HG03108 (cell line): ENCODE measurements around the gene CADM2.

Experiments
- ATAC-seq: cut with Tn5 transposase; IDR thresholded peaks from one replicate; pipeline ENCODE4 v1.9.1; 2021; ENCODE audit warnings: moderate library complexity; ENCODE audit not compliant: unreplicated experiment

The CADM2 gene

DNA sequence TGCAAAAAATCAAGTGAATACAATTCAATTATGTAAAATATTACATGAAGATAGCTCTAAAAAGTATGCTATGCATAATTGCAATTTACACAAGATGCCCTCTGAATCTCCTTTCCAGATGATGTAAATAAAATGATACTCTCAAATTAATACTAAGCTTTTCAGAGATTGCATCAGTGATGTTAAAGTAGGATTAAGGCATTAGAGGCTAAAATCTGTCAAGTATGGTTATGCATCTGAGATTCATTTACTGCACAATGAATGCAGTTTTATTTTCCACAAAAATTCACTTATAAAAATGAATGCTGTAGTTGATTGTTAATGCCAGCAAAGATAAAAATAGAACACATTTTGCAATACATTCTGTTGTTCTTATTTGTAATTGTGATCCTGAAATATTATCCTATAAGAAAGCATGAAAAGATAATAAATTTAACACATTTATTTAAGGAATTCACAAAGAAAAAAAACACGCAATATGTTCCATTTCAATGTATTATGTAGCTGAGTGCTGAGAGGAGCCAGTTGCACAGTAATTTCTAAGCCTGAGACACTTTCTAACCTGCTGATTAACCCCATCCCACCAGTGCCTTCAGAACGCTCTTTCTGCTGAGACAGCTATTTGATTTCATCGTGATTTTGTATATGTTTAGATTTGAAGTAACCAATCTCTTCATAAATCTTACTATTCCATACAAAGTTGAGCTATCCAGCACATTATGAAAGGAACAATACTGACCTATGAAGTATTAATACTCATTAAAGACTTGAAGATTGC is 224.4 kb downstream of the CADM2 start:
- no peak for ATAC-seq

DNA sequence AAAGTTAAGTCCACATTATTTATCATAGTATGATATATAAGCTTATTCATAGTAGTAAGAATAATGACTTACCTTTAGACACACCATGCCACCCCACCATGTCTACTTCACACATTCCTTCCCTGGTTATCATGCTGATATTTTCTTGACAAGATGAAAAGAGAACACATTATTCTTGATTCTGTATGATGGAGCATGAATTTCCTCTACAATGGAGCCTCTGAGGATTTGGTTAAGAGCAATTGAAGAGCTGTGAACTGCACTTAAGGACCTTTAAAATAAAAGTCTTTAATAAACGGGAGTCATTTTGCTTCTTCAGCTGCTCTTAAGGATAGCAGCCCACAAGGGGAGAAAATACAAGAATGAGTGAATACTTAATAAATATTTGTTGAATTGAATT is 226.7 kb downstream of the CADM2 start:
- no peak for ATAC-seq

- ATAC-seq = no peak
Measured at GRCh38 chr3:85189731-85190130, 230.9 kb downstream of the CADM2 start.

- ATAC-seq = no peak
Measured at GRCh38 chr3:85193565-85193964, 234.8 kb downstream of the CADM2 start.

GRCh38 chr3:85208650-85209049 is 249.9 kb downstream of the CADM2 start:
- no peak for ATAC-seq

- ATAC-seq = no peak
Measured at GRCh38 chr3:85210540-85210939, 251.8 kb downstream of the CADM2 start.

GRCh38 chr3:85228966-85229365 is 270.2 kb downstream of the CADM2 start:
- ATAC-seq = no peak

GRCh38 chr3:85244091-85244490 is 285.3 kb downstream of the CADM2 start:
- no peak for ATAC-seq

DNA sequence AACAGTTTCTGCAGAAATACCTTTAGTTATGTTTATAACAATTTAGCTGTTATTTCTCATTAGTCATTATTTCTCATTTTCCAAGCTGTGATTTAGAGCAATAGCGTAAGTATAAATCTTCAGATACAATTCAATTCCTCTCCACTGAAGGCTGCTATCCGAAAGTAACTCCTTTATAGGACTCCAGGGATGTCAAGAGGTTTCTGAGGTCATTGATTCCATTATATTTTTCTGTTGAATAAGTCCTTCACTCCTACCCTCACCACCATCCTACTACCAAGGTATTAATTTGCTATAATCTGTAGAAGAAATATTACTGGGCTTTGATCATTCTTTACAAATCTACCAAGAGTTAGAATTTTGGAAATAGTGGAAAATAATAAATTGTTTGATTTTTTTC is 285.7 kb downstream of the CADM2 start:
- no peak for ATAC-seq

- no peak for ATAC-seq
Measured at GRCh38 chr3:85251766-85252165, 293.0 kb downstream of the CADM2 start.

- ATAC-seq = no peak
Measured at GRCh38 chr3:85252686-85253085, 293.9 kb downstream of the CADM2 start.

DNA sequence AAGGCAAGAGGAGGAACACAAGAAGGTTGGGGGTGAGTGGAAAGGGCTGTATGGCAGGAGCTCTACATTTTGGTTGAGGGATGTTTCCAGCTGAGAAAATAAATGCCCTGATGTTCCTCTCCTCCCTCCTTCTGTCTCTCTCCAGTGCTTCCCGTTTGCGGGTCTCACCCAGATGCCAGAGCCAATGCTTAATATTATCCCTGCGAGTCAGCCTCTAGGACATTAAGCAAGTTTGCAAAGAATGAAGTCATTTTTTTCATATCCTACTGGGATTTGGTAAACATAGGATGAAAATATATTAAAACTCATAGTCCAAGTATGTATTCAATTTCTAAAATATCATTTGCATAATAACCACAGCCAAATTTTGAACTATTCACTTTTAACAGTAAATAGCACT is 295.9 kb downstream of the CADM2 start:
- no peak for ATAC-seq

DNA sequence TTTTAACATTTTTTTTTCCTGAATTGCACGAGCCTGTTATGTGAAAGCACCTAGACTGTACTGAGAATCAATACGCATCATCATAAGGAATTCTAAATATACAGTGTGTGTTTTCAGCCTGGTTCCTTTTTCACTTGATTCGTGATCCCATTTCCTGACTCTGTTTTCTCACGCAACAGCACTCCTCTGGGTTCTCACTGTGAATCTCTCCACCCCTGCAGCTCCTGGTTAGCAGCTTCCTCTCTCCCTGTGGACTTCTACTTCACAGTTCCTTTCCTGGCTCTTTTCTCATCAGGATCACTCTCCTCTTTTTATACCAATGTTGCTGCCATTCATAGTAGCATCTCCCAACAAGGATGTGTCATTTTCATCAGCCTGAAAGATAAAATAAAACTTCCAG is 297.2 kb downstream of the CADM2 start:
- ATAC-seq = no peak

- no peak for ATAC-seq
Measured at GRCh38 chr3:85258326-85258725, 299.5 kb downstream of the CADM2 start.

DNA sequence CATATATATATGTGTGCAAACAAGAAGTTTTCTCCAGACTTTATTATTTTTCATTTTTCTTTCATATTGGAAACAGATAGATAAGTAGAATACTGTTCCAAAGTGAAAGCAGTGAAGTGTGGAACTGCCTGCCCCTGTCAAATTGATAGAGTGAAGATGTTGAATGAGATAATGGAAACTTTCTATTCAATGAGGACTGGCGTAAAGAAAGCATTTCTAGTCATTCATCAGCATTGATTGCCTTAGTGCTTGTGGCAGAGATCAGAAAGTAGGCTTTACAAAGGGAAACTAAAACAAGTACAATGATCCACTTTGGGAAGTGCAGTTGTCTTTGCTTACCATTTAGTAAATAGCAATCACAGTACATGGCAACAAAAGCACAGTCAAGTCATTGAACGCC is 300.0 kb downstream of the CADM2 start:
- no peak for ATAC-seq

- ATAC-seq = no peak
Measured at GRCh38 chr3:85259748-85260147, 301.0 kb downstream of the CADM2 start.

DNA sequence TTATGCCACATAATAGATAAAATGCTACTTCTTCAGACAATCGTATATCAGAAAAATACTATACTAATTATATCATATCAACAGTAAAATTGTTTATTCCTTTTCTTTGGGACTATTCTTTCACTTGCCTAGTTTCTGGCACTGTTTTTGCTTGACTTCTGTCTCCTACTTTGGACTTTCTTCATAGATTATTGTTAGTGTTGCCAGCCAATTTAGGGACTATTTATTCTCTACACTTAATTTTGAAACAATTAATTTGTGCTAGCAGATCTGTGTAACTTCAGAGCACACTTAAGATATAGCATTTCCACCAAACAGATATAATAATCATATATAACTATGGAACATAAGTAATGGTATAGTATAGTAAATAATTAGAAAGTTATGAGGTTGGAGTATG is 305.6 kb downstream of the CADM2 start:
- no peak for ATAC-seq

DNA sequence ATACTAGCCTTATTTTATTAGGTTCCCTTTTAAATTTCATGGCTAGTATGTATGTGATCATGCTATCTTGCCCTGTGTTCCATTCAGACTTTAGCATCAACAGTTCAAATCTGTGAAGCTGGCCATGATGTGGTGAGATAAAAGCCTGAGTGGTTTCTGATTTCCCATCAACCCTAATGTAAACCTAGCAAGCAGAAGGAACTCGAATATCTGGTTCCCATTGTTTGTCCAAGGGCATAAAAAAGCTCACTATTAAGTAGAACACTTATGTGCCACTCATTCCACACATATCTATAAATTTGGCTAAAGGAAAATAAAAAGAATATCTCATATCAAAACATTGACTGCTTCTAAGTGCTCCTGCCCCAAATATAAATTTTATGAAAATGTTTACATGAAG is 311.7 kb downstream of the CADM2 start:
- no peak for ATAC-seq

- no peak for ATAC-seq
Measured at GRCh38 chr3:85271911-85272310, 313.1 kb downstream of the CADM2 start.

DNA sequence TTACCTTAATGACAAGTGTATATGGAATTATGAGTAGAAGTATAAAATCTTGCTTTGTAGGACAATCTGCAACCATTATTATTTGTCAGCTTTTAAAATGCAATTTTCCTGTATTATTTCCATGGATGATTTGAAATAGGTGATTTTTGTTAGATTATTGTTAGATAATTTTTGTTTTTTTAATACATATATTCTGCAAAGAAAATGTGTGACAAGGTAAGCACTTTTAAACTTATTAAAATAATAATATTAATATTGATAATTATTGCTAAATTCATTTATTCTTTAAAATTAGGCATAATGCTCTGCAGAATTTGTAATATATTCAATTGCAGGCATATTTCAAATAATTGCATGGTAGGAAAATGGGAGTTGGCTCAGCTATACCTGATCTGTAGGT is 329.5 kb downstream of the CADM2 start:
- ATAC-seq = no peak

GRCh38 chr3:85297291-85297690 is 338.5 kb downstream of the CADM2 start:
- no peak for ATAC-seq

- ATAC-seq = no peak
Measured at GRCh38 chr3:85298032-85298431, 339.2 kb downstream of the CADM2 start.

GRCh38 chr3:85303156-85303555 is 344.4 kb downstream of the CADM2 start:
- no peak for ATAC-seq
